ENCODE data around the gene NPL.

NPL gene

GRCh38 chr1:182766050-182766449 lies 23.5 kb upstream of the NPL start:
- H3K4me3 ChIP-seq (ENCODE audit: low read length) = no peak overlapping the region
- no peak for TF ChIP-seq ZNF274 (IDR thresholded peaks at IDR 0.05; ENCODE audit: low read depth, low read length)

- TF ChIP-seq ZNF274 (IDR thresholded peaks at IDR 0.05; ENCODE audit: low read depth, low read length) = no peak
- H3K4me3 ChIP-seq (ENCODE audit: low read length) = no peak overlapping the region
Measured at GRCh38 chr1:182766881-182767645, 22.5 kb upstream of the NPL start.

GRCh38 chr1:182768963-182769362 lies 20.6 kb upstream of the NPL start:
- H3K4me3 ChIP-seq (ENCODE audit: low read length) = no peak overlapping the region
- no peak for TF ChIP-seq ZNF274 (IDR thresholded peaks at IDR 0.05; ENCODE audit: low read depth, low read length)

GRCh38 chr1:182770232-182770631 lies 19.3 kb upstream of the NPL start:
- TF ChIP-seq ZNF274 (IDR thresholded peaks at IDR 0.05; ENCODE audit: low read depth, low read length) = no peak

GRCh38 chr1:182771187-182771984 lies 18.2 kb upstream of the NPL start:
- TF ChIP-seq ZNF274 (IDR thresholded peaks at IDR 0.05; ENCODE audit: low read depth, low read length) = no peak
- H3K4me3 ChIP-seq (ENCODE audit: low read length) = no peak overlapping the region

More at GRCh38 chr1:182770232-182770631, 19.3 kb upstream of the NPL start:
- no peak overlapping the region for H3K4me3 ChIP-seq (ENCODE audit: low read length)

- TF ChIP-seq ZNF274 (IDR thresholded peaks at IDR 0.05; ENCODE audit: low read depth, low read length) = no peak
- H3K4me3 ChIP-seq (ENCODE audit: low read length) = no peak overlapping the region
Measured at GRCh38 chr1:182777386-182777785, 12.2 kb upstream of the NPL start.

GRCh38 chr1:182778862-182779261 lies 10.7 kb upstream of the NPL start:
- no peak for TF ChIP-seq ZNF274 (IDR thresholded peaks at IDR 0.05; ENCODE audit: low read depth, low read length)
- no peak overlapping the region for H3K4me3 ChIP-seq (ENCODE audit: low read length)

- H3K4me3 ChIP-seq (ENCODE audit: low read length) = no peak overlapping the region
- no peak for TF ChIP-seq ZNF274 (IDR thresholded peaks at IDR 0.05; ENCODE audit: low read depth, low read length)
Measured at GRCh38 chr1:182779530-182779929, 10.0 kb upstream of the NPL start.

GRCh38 chr1:182781841-182782586 lies 7.6 kb upstream of the NPL start:
- TF ChIP-seq ZNF274 (IDR thresholded peaks at IDR 0.05; ENCODE audit: low read depth, low read length) = no peak

GRCh38 chr1:182782587-182782913 lies 7.0 kb upstream of the NPL start:
- TF ChIP-seq ZNF274 (IDR thresholded peaks at IDR 0.05; ENCODE audit: low read depth, low read length) = no peak
- H3K4me3 ChIP-seq (ENCODE audit: low read length) = no peak overlapping the region

More at GRCh38 chr1:182781841-182782586, 7.6 kb upstream of the NPL start:
- H3K4me3 ChIP-seq (ENCODE audit: low read length) = no peak overlapping the region

- TF ChIP-seq ZNF274 (IDR thresholded peaks at IDR 0.05; ENCODE audit: low read depth, low read length) = no peak
- no peak overlapping the region for H3K4me3 ChIP-seq (ENCODE audit: low read length)
Measured at GRCh38 chr1:182783068-182783467, 6.5 kb upstream of the NPL start.

- no peak for TF ChIP-seq ZNF274 (IDR thresholded peaks at IDR 0.05; ENCODE audit: low read depth, low read length)
- no peak overlapping the region for H3K4me3 ChIP-seq (ENCODE audit: low read length)
Measured at GRCh38 chr1:182784556-182785171, 4.9 kb upstream of the NPL start.

- no peak for TF ChIP-seq ZNF274 (IDR thresholded peaks at IDR 0.05; ENCODE audit: low read depth, low read length)
- no peak overlapping the region for H3K4me3 ChIP-seq (ENCODE audit: low read length)
Measured at GRCh38 chr1:182785181-182785580, 4.4 kb upstream of the NPL start.
